GM19025 (cell line): Measurements from ENCODE around the gene IDS.
"Not testable (repeated sequence)": the region's sequence is repeated elsewhere in the genome, so short reads cannot be mapped to it uniquely, and the experiment has no call there.

Experiments
- ATAC-seq: cut with Tn5 transposase; IDR thresholded peaks from one replicate; pipeline ENCODE4 v1.9.1; 2021; ENCODE audit warnings: mild to moderate bottlenecking, low read depth, moderate library complexity; ENCODE audit not compliant: unreplicated experiment

The IDS gene

GRCh38 chrX:149504915-149505651 is at the start of gene IDS:
IDS (minus strand) TSS chrX:149505306; CDS start chrX:149505137, 169 bp downstream.
- ATAC-seq = peak; percentile 78

GRCh38 chrX:149551939-149552248 is 46.8 kb upstream of the IDS start:
- ATAC-seq = not testable (repeated sequence)

- not testable (repeated sequence) for ATAC-seq
Observed at GRCh38 chrX:149551245-149551938, 46.3 kb upstream of the IDS start.

- not testable (repeated sequence) for ATAC-seq
Observed at GRCh38 chrX:149550454-149550853, 45.3 kb upstream of the IDS start.

- not testable (repeated sequence) for ATAC-seq
Observed at GRCh38 chrX:149549701-149550100, 44.6 kb upstream of the IDS start, which contains the start of gene HSFX3. HSFX3 (minus strand) TSS chrX:149549924; CDS start chrX:149549852, 72 bp downstream.

- not testable (repeated sequence) for ATAC-seq
Observed at GRCh38 chrX:149547782-149548181, 42.7 kb upstream of the IDS start.

GRCh38 chrX:149546962-149547361 is 41.9 kb upstream of the IDS start:
- ATAC-seq = not testable (repeated sequence)

- not testable (repeated sequence) for ATAC-seq
Observed at GRCh38 chrX:149545545-149546543, 40.7 kb upstream of the IDS start.

GRCh38 chrX:149541521-149542047 is 36.5 kb upstream of the IDS start:
- ATAC-seq = no peak

GRCh38 chrX:149540621-149541520 is 35.8 kb upstream of the IDS start, which contains the start of gene EOLA1:
EOLA1 (plus strand) TSS chrX:149541012; CDS start chrX:149545631, 4,619 bp downstream.
- ATAC-seq = peak; percentile 79

- no peak for ATAC-seq
Observed at GRCh38 chrX:149540131-149540620, 35.1 kb upstream of the IDS start.

- ATAC-seq = peak; percentile 31
Observed at GRCh38 chrX:149539283-149540130, 34.4 kb upstream of the IDS start.

GRCh38 chrX:149537474-149537873 is 32.4 kb upstream of the IDS start:
- not testable (repeated sequence) for ATAC-seq

GRCh38 chrX:149534926-149535602 is 30.0 kb upstream of the IDS start:
- ATAC-seq = not testable (repeated sequence)

- not testable (repeated sequence) for ATAC-seq
Observed at GRCh38 chrX:149533999-149534398, 28.9 kb upstream of the IDS start.

GRCh38 chrX:149532868-149533267 is 27.8 kb upstream of the IDS start:
- ATAC-seq = not testable (repeated sequence)

- ATAC-seq = no peak
Observed at GRCh38 chrX:149531599-149531998, 26.5 kb upstream of the IDS start.

- ATAC-seq = no peak
Observed at GRCh38 chrX:149528381-149528780, 23.3 kb upstream of the IDS start.
